HG02763 (cell line): Measurements from ENCODE around the gene CDKL1.
A peak's percentile ranks its signal among the peaks of the same experiment; 100 is the strongest.

ENCODE experiments used
- ATAC-seq: cut with Tn5 transposase; IDR thresholded peaks from one replicate; pipeline ENCODE4 v1.9.1; 2021; ENCODE audit warnings: mild to moderate bottlenecking, moderate library complexity; ENCODE audit not compliant: unreplicated experiment

Gene CDKL1

DNA sequence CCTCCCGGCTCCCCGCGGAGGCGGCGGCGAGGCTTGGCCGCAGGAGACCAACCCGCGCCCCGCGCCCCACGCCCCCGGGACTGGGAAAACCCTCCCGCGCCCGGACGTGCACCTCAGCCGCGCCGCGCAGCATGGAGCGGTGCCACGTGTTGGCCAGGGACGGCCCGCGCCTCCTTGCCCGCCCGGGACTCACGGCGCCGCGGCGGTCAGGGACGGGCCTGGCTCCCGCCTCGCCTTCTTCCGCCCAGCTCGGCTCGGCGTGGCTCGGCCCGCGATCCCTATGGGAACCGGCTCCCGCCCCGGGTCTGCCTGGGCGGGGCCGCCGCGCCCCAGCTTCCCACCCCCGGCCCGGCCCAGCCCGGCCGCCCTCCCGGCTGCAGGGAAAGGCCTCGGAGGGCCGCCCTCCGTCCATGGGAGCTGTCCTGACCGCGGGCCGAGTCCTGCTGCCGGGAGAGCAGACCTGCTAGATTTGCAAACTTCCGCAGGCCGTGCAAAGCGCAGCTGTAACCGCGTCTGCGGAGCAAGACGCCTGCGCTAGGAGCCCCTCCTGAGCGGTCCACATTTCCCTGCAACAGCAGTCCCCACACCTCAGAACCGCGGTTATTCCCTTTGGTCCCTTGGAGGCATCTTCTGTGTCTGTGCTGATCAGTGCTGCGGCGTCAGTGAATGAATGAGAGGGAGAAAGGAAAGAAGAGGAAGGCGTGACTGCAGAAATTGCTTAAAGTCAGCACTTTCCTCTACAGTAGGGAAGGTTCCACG, at the start of gene CDKL1:
Gene CDKL1, minus strand, starts transcription at position 251 of the 759 bp plus-strand sequence. CDS start 1,013 bp downstream, outside the sequence.
- ATAC-seq, result peak; percentile 66

DNA sequence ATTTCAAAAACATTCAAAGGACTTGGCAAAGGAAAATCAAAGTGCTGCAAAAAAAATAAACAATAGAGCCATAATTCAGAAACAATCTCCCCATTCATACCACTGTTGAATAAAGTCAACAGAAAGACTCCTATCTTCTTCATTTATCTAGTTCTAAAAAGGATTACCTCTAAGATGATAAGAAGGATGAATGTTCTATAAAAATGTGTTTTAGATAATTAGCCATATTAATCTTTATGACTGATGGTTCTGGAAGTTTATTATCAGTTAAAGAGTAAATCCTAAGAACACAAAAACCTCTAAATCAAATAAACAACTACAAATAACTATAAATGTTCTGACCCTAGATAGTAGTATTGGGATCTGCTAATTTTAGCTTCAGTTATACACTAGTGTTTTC, 37.8 kb upstream of the CDKL1 start:
- no peak for ATAC-seq

DNA sequence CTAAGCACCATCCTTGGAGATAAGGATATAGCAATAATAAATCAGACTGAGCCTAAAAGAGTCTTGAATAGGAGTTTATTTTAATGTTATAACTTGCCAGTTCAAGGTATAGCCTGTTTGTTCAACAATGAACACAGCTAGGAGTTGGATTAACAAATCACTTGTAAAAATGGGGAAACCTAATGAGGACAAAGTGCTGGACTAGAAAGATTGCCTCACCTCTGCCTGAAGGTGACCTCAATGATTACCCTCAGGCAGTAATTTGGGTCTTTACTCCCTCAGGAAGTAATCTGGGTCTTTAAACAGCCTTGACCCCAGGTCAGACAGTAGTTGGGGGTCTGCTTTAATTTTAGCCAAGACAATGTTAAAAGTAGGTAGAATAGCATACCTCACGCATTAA, 35.5 kb upstream of the CDKL1 start:
- ATAC-seq, result no peak

- ATAC-seq, result no peak
Measured at GRCh38 chr14:50425816-50426215, 29.1 kb upstream of the CDKL1 start.

DNA sequence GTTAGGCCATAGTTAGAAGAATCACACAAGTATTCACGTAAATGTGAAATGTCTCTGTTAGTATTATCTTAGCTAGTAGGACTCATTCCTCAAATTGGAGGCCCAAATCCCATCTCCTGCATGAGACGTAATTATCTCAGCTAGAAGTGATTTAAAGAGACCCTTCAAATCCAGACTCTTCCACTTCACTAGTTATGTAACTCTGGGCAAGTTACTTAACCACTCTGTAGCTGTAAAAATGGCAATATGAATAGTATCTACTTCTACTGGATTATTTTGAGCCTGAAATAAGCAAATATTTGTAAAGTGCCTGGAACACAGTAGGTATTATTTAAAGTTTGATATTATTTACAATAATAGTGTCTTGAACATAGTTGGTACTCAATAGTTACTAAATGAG, 28.4 kb upstream of the CDKL1 start:
- ATAC-seq, result no peak

DNA sequence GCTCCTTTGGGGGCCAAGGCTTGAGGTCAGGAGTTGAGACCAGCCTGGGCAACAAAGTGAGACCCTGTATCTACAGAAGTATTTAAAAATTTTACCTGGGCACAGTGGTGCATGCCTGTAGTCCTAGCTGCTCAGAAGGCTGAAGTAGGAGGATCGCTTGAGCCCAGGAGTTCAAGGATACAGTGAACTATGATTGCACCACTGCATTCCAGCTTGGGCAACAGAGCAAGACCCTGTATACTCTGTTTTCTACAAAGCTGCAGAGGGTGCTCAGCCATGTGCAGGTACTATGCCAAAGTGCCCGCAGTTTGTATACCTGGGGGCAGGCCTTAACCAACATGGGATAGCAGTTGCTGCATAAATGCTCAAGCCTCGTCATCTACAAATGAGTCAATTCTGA, 26.8 kb upstream of the CDKL1 start:
- ATAC-seq, result no peak

DNA sequence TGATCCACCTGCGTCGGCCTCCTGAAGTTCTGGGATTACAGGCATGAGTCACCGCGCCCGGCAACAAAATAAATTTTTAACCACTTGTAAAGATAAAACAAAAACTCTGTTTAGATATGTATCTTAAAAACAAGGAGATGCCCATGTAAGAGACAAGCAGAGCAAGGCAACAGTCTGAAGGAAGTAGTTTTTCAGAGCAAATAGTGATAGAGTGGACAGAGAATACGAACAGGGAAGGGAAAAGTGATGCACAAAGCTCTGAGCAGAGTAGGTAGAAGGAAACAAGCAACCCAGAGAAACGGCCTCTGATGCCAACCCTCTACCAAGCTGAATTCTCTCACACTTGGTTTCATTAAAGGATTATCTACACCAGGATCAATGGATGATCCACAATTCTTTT, 24.8 kb upstream of the CDKL1 start:
- ATAC-seq, result no peak

GRCh38 chr14:50417853-50418252, 21.2 kb upstream of the CDKL1 start:
- no peak for ATAC-seq

GRCh38 chr14:50410921-50411320, 14.2 kb upstream of the CDKL1 start:
- no peak for ATAC-seq

GRCh38 chr14:50410071-50410470, 13.4 kb upstream of the CDKL1 start:
- ATAC-seq, result no peak

DNA sequence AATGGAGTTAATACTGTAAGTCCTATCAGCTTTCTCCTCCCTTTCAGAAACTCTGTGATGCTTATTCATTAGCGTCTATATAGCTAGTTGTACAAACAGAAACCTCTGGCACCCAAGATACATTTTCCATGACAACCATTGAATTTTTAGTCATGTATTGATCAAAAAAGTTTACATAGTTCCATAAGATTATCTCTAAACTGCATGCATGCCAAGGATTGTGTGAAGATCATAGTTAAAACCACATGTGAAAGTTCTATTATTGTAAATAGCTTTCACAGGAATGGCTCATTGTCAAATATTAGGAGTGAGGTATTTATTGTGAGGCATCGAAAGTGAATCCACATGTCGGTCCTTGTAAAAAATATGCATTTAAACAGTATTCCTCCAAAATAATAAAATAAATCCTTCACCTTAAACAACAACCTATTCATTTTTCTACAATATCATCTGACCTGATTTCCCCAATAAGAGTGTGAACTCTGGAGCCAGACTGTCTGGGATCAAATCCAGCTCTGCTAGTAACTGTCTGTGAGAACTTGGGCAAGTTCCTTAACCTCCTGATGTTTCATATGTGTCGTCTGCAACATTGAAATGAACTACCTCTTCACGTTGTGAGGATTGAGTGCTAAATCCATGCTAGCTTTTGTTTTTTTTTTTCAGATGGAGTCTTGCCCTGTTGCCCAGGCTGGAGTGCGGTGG, 10.6 kb upstream of the CDKL1 start:
- ATAC-seq, result no peak

- no peak for ATAC-seq
Measured at GRCh38 chr14:50403419-50403818, 6.7 kb upstream of the CDKL1 start.

DNA sequence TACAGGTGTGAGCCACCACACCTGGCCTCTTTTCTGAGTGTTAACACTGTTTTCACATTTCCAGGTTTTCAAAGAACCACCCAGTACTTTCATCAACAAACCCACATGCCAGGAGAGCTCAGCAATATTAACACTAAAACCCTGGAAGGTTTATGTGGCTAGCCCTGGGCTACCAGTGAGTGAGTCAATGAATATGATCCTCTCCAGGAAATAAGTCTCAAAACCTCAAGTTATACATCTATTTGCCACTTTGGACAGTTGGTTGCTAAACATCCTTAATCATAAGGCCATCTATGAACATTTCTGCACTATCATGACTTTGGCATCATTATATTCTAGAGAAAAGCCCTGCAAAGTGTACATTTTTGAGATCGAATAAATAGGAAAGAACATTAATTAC, 6.3 kb upstream of the CDKL1 start:
- no peak for ATAC-seq

- ATAC-seq, result no peak
Measured at GRCh38 chr14:50400461-50400860, 3.8 kb upstream of the CDKL1 start.

DNA sequence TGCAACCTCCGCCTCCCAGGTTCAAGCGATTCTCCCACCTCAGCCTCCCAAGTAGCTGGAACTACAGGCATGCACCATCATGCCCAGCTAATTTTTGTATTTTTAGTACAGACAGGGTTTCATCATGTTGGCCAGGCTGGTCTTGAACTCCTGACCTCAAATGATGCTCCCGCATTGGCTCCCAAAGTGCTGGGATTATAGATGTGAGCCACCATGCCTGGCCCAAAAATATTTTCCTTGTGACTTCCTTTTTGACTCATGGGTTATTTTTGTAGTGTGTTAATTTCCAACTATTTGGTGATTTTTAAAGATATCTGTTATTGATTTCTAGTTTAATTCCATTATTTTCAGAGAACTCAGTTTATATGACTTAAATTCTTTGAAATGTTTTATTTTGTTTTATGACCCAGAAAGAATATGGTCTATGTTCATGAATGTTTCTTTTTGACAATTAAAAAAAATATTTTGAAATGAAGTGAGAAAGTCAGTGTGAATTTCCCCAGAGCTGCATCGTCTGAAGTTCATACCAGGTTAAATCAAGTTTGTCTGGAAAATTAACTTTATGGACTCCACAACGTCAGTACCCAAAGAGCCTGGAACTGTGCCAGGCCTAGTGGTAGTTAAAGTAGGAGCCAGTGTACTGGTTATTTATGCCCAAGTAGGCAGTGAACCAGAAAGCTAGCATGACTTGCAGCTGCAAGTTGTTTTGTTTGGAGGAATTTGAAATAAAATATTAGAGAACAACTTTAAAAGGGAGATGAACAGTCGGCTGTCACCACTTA, 2.8 kb upstream of the CDKL1 start:
- no peak for ATAC-seq

- ATAC-seq, result no peak
Measured at GRCh38 chr14:50398189-50398580, 1.5 kb upstream of the CDKL1 start.

DNA sequence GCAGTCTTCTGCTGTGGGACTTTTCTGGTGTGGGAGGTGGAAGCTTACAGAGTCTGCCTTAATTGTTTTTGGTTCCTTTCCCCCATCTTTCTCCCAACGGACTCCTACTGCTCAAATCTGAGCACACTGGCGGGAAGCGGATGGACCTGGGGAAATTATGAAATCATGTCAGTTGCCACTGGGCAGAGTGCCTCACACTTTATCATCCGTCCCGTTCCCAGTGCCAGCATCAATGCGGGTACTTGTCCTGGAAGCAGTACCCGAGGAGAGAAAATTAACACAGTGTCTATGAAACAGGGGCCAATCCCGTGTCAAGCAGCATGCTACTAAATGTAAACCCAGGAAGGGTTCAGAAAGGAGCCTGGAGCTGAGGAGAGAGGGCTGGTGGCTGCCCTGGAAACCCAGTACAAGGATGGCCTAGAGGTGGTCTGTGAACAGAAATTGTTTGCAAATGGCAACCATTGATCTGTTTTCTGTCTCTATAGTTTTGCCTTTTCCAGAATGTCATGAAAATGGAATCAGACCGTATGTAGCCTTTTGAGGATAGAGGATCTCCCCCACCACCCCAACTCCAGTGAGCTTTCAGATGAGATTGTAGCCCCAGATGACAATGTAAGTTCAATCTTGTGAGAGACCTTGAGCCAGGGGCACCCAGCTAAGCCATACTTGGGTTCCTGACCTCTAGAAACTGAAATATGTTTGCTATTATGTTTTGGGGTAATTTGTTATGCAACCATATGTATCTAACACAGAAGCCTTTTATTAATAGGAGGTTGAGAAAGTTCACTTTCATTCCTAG, 908 bp upstream of the CDKL1 start:
- ATAC-seq, result no peak

DNA sequence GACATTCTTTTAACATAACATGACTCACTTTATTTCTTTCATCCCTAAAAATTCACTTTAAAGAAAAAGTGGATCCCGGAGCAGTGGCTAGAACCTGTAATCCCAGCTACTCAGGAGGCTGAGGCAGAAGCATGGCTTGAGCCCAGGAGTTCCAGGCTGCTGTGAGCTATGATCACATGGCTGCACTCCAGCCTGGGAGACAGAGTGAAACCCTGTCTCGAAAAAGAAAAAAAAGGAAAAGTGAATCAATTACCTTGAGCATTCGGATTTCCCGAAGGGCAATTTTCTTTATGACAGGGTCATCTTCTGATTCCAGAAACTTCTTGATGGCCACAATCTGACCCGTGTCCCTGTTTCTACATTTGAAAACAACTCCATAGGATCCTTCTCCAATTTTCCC, 1.2 kb downstream of the CDKL1 start:
- ATAC-seq, result no peak

DNA sequence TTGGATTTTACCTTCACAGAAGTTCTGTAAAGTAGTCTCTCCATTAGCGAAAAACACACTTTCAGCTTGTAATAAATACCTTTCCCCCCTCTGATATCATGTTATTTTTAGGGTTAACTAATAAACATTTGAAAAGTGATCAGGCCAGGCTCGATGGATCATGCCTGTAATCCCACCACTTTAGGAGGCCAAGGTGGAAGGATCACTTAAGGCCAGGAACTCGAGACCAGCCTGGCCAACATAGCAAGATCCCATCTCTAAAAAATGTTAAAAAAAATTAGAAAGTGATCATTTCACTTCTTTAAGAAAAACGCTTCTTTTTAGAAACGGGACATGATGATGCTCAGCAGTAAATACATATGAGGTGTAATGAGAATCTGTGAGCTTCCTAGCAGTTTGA, 2.0 kb downstream of the CDKL1 start:
- no peak for ATAC-seq

DNA sequence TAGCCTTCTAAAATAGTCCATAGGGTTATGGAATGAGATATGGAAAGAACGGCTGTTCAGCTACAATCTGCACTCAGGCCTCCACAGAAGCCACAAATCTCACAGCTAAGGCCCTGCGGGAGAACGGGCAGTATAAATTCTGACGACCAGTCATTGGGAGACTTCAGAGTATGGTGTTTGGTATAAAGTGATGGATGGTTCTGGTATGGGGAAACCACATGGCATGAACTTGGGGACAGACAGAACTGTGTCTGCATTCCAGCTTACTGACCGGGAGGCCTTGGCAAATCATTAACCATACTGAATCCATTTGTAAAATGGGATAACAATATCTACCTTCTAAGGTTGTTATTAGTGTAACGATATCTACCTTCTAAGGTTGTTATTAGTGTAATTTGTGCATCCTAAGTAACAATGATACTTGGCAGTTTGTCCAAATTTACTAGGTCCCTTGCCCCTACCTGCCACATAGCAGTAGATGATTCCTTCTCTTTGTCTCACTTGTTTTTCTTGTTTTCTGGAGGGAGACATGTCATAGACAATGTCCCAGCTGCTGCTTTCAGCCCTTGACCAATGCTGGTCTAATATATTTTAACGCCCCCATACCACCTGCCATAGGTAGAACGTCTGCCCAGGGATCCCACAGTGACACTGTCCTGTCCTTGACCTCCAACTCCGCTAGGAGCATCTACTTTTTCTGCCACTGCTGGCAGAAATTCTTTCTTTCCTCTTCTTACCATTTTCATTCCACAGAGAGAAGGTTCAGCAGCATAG, 6.8 kb downstream of the CDKL1 start:
- ATAC-seq, result no peak
